HG02981 (cell line): Measurements from ENCODE around the gene DLG2.
"Not testable (repeated sequence)": the region's sequence is repeated elsewhere in the genome, so short reads cannot be mapped to it uniquely, and the experiment has no call there.

Source experiments
- ATAC-seq: cut with Tn5 transposase; IDR thresholded peaks from one replicate; pipeline ENCODE4 v1.9.1; 2021; ENCODE audit warnings: mild to moderate bottlenecking, moderate library complexity; ENCODE audit not compliant: unreplicated experiment

DLG2 gene

DNA sequence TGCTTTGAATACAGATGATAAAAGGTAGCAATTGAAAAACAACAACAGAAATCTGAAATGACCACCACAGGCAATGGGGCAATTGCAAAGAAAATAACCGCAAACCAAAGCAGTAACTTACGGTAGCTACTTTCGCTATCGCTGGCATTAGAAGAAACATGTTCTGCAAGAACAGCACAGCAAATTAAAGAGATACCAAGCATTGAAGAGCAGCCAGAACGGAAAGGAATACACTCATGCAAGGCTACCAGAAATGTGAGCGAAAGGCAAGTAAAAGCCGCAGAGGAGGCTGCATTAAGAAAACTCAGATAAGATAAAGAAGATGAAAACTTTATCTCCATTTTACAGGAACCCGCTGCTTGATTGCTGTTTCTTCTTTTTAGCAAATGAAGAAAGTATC is 2146.9 kb downstream of the DLG2 start:
- no peak for ATAC-seq

DNA sequence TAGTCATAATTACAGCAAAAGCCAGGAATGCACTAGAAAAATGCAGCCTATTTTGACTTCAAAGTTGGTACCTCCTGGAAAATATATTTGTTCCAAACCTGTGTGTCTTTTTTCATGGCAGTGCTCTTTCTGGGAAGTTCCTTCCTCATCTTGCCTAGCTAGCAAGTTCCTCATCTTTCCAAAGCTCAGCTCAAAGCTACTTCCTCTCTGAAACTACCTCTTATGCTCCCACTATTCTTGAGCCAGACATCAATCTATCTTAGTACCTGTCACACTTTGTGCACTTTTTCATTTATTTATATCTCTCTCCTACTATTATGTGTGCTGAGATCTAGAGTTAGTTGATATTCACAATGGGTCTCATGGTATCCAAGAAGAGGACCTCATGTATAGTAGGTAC is 2149.4 kb downstream of the DLG2 start:
- no peak for ATAC-seq

GRCh38 chr11:83475760-83476159 is 2151.4 kb downstream of the DLG2 start:
- no peak for ATAC-seq

DNA sequence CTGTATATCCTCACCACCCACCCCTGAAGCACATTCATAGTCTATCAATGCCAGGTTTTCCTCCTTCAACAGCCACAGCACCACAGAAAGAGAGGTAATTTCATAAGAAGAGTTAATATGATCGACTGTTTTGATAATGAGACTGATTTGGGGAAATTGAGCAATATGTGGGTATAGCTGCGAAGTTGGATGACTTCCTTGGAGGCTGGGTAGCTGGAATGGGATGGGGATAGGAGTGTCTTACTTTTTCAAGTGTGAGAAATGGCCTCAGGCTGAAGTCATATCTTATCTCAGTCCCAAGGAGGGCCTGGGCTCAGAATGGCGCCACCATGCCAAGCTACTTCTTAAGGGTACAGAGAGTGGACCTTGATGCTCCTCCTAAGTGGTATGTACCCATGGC is 2153.4 kb downstream of the DLG2 start:
- no peak for ATAC-seq

DNA sequence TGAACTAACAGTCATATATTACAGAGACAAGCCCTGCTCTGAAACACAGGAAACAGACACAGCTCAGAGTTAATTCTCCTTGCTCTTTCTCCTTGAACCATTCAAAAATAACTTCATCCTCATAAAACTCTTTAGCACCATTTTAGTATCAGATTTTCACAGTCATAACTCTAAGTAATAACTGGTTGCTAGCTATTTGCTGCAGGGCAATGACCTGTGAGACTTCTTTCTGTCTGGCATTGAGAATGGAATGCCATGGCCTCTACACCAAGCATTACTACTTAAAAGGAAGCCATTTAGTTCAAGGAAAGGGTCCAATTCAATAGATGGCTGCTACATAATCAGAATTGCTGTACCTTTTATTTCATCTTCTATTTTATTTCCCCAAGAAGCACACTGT is 2154.3 kb downstream of the DLG2 start:
- ATAC-seq = no peak

DNA sequence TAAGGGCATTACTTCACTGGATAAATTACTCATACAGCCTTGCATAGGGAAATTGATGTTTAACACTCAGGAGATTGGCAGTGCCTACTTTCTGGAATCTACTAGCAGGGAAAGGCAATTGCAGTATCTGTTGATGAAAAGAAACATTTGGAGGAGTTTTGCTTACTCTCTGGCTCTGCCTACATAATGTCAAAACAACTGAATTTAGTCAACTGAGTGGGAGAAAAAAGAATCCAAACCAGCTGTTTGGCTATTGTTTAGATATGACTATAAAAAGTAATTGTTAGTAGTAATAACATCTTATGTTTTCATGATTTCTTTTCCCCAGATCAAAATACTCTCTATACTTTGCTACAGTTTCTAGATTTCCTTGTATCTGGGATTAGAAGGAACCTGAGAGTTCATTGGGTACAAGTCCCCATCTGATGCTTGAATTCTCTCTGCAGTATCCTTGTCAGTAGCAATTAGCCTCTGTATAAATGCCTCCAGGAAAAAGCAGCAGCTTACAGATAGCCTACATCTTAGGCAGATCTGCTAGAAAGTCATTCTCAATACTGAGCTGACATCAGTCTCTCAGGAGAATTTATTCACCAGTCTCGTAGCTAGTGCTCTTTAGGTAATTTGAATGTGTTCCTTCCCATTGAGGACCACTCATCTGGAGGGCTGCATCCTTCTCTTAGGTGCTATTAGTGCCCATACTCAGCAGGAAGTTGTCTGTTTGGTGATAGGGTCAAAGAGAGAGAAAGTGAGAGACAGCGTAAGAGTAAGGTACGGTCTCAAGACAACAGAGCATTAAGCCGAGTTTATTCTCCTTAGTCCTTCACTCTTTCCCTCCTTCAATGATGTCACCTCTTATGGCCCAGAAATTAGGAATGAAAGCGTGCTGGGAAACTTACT is 2155.1 kb downstream of the DLG2 start:
- no peak for ATAC-seq

GRCh38 chr11:83467837-83468236 is 2159.3 kb downstream of the DLG2 start:
- ATAC-seq = no peak

DNA sequence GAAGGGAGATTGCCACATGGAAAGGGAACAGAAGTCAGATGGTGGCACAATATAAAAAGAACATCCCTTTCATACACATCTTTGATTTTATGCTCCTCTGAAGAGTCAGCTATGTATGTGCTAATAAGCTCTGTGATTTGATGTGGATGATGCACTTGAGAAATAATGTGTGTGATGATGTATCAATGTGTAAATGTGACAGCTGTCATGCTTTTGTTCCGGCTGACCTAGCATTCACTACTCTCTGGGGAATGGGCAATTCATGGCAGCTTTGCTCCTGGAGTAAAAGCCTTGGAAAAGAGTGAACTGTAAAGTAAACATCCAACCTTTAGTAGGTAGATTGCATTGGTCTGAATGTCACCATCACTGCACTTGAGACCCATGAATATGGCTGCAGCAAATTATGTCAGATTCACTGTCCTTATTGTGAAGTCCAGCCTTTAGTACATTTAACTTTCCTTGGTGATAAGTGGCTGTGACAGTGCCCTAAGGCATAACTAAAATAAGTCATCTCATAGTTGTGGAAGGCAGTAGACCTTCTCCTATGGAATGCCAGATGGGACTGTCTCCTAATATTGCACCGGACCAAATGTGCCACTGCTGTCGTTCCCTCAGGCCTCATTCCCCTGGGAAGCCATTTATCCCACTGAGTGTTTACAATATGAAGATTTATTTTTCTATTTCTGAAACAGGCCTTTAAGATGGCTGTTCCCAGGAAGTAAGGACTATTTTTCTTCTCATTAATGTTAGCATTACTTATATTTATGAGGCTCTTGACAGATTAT is 2162.8 kb downstream of the DLG2 start:
- ATAC-seq = no peak

GRCh38 chr11:83459798-83460197 is 2167.3 kb downstream of the DLG2 start:
- ATAC-seq = no peak

GRCh38 chr11:83456566-83456965 is 2170.6 kb downstream of the DLG2 start:
- no peak for ATAC-seq

DNA sequence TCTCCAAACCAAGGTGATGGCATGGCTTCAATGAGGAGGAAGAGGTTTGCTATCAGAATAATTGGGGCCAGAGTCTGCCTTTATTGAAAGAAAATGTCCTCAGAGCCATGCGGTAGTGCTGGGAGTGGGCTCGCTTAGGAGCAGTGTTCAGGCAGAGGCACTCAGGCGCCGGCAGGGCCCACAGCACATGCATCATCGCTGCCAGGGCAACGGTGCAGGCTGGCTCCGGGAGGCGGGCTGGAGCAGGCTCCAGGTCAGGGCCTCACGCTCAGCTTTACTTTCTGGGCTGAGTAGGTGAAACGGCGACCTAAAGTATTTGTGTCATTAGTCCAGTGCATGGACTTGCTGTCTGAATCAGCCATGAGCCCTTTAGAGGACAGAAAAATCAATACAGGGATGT is 2171.1 kb downstream of the DLG2 start:
- ATAC-seq = no peak

DNA sequence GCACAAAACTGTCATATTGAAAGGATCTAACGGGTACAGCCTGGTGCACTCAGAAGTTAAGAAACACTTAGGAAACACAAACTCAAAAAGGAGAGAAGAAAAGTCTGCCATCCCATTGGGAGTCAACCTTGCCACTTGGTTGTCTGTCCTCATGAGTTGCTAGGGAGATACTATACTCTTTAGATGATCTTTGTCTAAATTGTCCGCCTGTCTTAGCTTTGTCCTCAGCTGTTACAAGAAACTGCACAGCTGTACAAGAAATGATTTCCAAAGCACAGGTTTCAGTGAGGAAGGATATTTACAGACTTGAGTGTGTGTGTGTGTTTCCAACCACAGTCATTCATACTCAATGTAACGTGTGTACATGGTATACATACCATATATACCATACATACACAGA is 2171.8 kb downstream of the DLG2 start:
- no peak for ATAC-seq

GRCh38 chr11:83454674-83455073 is 2172.5 kb downstream of the DLG2 start:
- ATAC-seq = no peak

DNA sequence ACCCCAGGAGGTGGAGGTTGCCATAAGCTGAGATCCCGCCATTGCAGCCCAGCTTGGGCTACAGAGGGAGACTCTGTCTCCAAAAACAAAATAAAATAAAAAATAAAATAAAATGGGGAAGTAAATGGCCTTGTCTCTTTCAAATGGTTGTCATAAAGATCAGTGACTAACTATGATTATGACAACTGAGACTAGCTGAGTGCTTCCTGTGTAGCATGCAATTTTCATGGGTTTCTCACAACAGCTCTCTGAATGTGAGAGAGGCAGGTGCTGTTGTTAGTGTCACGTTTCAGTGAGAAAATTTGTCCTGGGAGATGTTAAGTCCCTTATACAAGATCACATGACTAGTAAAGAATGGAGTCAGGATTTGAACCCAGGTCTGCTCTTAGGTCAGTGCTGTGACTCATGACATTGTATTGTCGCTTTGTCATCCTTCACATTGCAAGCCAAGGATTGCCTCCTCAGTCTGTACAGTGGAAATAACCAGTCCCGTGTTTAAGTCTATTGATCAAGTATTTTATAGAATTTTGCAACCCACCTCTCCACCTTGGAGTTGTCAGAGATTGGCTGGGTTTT is 2177.7 kb downstream of the DLG2 start:
- ATAC-seq = no peak

DNA sequence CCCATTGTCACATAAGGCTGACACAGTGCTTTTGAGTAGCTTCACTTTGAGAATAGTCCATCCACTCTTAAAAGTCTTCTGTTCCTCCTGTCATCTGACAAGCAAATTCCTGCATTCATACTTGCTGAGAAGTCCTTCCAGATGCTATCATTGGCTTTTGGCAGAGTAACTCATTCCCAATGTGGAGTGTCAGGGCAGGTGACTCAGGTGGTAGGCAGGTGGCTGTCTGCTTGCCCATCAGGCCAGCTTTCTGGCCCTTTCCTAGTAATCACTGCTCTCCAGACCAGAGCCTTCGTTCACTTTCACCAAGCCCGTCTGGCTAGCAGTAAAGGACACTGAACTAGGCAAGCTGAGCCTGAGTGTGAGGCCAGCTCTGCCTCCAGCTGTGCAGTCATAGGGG is 2178.5 kb downstream of the DLG2 start:
- no peak for ATAC-seq

GRCh38 chr11:83443880-83444279 is 2183.3 kb downstream of the DLG2 start:
- ATAC-seq = not testable (repeated sequence)

GRCh38 chr11:83441601-83442000 is 2185.5 kb downstream of the DLG2 start:
- no peak for ATAC-seq

DNA sequence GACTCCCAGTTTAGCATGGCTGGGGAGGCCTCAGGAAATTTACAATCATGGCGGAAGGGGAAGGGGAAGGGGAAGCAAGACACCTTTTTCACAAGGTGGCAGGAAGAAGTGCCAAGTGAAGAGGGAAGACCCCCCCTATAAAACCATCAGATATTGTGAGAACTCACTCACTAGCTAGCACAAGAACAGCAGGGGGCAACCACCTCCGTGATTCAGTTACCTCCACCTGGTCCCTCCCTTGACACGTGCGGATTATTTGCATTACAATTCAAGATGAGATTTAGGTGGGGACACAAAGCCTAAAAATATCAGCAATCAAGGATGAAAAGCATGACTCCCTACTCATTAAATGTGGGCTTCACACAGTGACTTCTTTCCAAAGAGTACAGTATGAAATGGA is 2186.0 kb downstream of the DLG2 start:
- ATAC-seq = no peak

DNA sequence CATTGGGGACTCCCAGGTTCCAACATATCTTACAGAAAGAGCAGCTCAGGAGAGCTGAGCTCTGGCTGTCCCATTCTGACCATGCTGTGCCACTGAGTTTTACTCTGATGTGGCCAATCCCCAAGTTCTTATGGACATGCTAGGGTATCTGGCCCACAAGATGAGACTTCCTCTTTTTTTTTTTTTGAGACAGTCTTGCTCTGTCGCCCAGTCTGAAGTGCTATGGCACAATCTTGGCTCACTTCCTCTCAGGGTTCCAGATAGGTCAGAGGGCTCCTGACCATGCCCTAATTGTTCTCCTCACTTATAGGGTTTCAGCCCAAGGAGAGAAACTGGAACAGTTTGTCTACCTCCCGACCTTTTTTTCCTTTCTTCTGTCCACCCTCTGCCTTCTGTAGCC is 2188.7 kb downstream of the DLG2 start:
- no peak for ATAC-seq

DNA sequence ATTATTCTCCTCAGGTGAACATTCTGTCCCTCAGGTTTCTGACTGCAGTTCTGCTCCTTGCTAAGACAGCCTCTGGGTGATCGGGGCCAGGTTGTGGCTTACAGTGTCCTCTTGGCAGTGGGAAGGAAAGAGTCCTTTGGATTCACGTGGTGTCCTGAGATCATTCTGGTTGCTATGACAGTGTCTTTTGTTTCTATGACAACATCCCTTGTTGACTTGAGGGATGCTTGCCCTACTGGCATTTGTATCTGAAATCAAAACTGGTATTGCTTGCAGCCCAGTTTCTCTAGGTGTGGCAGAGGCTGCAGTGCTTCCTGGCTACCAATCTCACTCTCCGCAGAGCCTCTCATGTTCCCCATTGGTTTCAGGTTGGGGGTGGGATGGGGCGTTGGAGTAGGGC is 2189.2 kb downstream of the DLG2 start:
- no peak for ATAC-seq

DNA sequence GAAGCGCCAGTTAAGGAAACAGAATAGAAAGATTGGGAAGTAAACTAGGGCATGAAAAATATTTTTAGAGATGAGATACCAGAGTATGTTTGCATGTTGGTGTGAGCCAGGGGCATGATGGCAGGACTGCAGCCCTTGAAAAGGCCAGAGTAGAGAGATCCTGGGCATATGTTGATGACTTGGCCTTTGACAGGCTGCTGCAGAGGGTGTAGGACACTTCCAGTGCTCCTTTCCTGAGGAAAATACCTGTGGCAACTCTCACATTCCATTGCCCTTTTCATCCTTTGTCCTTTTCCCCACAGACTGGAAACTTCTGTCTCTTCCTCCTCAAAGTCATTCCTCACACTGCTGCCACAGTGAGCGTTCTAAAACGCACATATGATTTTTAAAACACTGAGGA is 2190.3 kb downstream of the DLG2 start:
- ATAC-seq = no peak

DNA sequence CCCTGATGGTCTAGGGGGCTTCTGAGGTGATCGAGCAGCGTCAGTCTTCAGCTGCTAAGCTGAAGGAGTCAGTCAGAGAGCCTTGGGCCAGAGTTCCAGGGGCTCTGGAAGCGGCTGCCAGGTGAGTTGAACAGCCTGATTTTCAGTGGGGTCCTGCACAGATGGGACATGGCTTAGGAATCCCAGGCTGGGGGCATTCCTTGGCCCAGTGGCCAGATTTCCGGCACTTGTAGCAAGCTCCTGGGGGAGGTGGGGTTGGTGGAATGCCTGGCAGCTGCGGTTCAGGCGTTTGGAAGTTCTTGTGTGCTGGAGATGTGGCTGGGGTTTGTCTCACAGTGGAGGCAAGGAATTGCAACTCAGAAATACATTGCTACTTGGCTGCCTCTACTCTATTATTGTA is 2192.3 kb downstream of the DLG2 start:
- not testable (repeated sequence) for ATAC-seq
